Measurements from ENCODE around the gene EIF4G3.

DNA sequence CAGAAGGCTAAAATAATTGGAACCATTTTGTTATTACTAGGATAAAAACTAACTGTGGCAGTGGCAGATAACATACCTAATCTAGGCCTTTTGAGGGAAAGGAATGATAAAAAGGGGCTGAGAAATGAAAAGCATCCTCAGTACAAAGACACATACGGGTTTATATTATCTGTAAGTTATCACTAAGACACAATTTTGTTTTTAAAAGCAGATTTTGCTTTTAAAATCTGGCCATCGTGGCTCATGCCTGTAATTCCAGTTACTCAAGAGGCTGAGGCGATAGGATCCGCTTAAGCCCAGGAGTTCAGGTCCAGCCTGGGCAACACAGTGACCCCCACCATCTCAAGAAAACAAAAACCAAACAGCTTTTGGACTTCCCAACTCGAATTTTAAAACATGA lies 364.8 kb downstream of the EIF4G3 start:
- TF ChIP-seq, protein P1, sequence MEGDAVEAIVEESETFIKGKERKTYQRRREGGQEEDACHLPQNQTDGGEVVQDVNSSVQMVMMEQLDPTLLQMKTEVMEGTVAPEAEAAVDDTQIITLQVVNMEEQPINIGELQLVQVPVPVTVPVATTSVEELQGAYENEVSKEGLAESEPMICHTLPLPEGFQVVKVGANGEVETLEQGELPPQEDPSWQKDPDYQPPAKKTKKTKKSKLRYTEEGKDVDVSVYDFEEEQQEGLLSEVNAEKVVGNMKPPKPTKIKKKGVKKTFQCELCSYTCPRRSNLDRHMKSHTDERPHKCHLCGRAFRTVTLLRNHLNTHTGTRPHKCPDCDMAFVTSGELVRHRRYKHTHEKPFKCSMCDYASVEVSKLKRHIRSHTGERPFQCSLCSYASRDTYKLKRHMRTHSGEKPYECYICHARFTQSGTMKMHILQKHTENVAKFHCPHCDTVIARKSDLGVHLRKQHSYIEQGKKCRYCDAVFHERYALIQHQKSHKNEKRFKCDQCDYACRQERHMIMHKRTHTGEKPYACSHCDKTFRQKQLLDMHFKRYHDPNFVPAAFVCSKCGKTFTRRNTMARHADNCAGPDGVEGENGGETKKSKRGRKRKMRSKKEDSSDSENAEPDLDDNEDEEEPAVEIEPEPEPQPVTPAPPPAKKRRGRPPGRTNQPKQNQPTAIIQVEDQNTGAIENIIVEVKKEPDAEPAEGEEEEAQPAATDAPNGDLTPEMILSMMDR (conservative IDR thresholded peaks at IDR 0.05; ENCODE audit: low read depth, low read length) = no peak
- no peak for TF ChIP-seq EZH2 (IDR thresholded peaks at IDR 0.05; ENCODE audit: borderline replicate concordance, low read depth, low read length, poor library complexity, severe bottlenecking)

Measured in A673 (cell line).